Endodermal cell (in vitro differentiated cells): ENCODE measurements around the gene GRP. TPM values are rescaled to one million over a fixed set of nuclear protein-coding genes. Genes with fewer than 3 reads are reported as not detected.
A peak's percentile ranks its signal among the peaks of the same experiment; 100 is the strongest.

Experiments used
- DNase-seq: peaks from one replicate; pipeline ENCODE4 v3.0.0-alpha.2; 2017
- H3K27ac ChIP-seq: 2 replicates; pipeline ENCODE4 v1.5.1; 2013; ENCODE audit warnings: mild to moderate bottlenecking, low read depth, low read length, moderate library complexity
- H3K27me3 ChIP-seq: 2 replicates; pipeline ENCODE4 v1.6.1; 2013; ENCODE audit warnings: mild to moderate bottlenecking, low read length, moderate library complexity; ENCODE audit not compliant: insufficient read depth, control insufficient read depth, poor library complexity, severe bottlenecking
- H3K36me3 ChIP-seq: 2 replicates; pipeline ENCODE4 v1.7.0; 2013; ENCODE audit warnings: mild to moderate bottlenecking, low read length, moderate library complexity; ENCODE audit not compliant: control insufficient read depth, insufficient read depth
- H3K4me1 ChIP-seq: one replicate; pipeline ENCODE4 v1.7.0; 2013; ENCODE audit warnings: low read length; ENCODE audit not compliant: control insufficient read depth, insufficient read depth
- H3K4me3 ChIP-seq: 2 replicates; pipeline ENCODE4 v1.5.1; 2013; ENCODE audit warnings: mild to moderate bottlenecking, low read length, moderate library complexity
- H3K9ac ChIP-seq: 2 replicates; pipeline ENCODE4 v1.6.1; 2013; ENCODE audit warnings: mild to moderate bottlenecking, low read length, moderate library complexity; ENCODE audit not compliant: poor library complexity, severe bottlenecking; ENCODE audit errors: extremely low read depth
- H3K9me3 ChIP-seq: 2 replicates; pipeline ENCODE4 v1.6.1; 2013; ENCODE audit warnings: mild to moderate bottlenecking, low read length, moderate library complexity; ENCODE audit not compliant: control insufficient read depth
- H3K27ac Mint-ChIP-seq: 2 replicates; pipeline ENCODE4 v1.8.0; 2020; ENCODE audit warnings: mixed read lengths
- H3K27me3 Mint-ChIP-seq: 2 replicates; pipeline ENCODE4 v1.8.0; 2021; ENCODE audit warnings: mild to moderate bottlenecking, mixed read lengths; ENCODE audit not compliant: insufficient read depth
- H3K36me3 Mint-ChIP-seq: 2 replicates; pipeline ENCODE4 v1.8.0; 2020; ENCODE audit warnings: low read depth, mixed read lengths
- H3K4me1 Mint-ChIP-seq: 2 replicates; pipeline ENCODE4 v1.8.0; 2020; ENCODE audit warnings: mixed read lengths
- H3K4me3 Mint-ChIP-seq: 2 replicates; pipeline ENCODE4 v1.8.0; 2020; ENCODE audit warnings: mild to moderate bottlenecking, moderate library complexity, mixed read lengths
- H3K9me3 Mint-ChIP-seq: 2 replicates; pipeline ENCODE4 v1.8.0; 2020; ENCODE audit warnings: mild to moderate bottlenecking, mixed read lengths
- CTCF ChIP-seq: fragments of 200-600 bp; sonication (generic); conservative IDR thresholded peaks from 2 replicates; pipeline ENCODE4 v1.5.0; 2021; ENCODE audit warnings: antibody characterized with exemption, mild to moderate bottlenecking
- WGBS, 2 experiments: methylation state at CpG; one replicate each; pipeline versions ENCODE4 v1.1.5 to v1.1.7; 2013; ENCODE audit warnings: missing lambda C conversion rate in 2 of 2, mixed read lengths in 1 of 2; ENCODE audit not compliant: insufficient coverage in 1 of 2, insufficient read length in 1 of 2; 5-methylcytosine and 5-hydroxymethylcytosine counted together
- total RNA-seq, 2 donors: library from RNA; stranded (reverse); fragmentation: NEBNext Ultra II Directional in 1 of 2; extraction: Animal tissue kit (Norgen Biotek cat#: 25700) in 1 of 2; gene quantifications; 2 replicates in 1 of 2; 3 replicates in 1 of 2; pipeline ENCODE4 v1.2.1, GENCODE V29; 2021

The GRP gene
- total RNA-seq, 2 donors from 2014 or later: 4.4 to 6.5 TPM

- Mint-ChIP-seq H3K27me3 (peaks cover 7% of the 10 kb centered on the region), H3K27ac (no peak overlapping the region), H3K9me3 (peaks cover 6% of the 10 kb centered on the region), H3K36me3 (no peaks in the 10 kb centered on the region), H3K4me1 (peaks cover 17% of the 10 kb centered on the region), H3K4me3 (no peak overlapping the region)
- H3K4me1 ChIP-seq: peaks cover 8% of the 10 kb centered on the region
- H3K36me3 ChIP-seq: no peaks in the 10 kb centered on the region
- DNase-seq: no peak
- H3K27ac ChIP-seq: no peak overlapping the region
- 81 to 91% methylated on average over 2 of the region's 2 CpGs for WGBS, 2 experiments
- no peak overlapping the region for H3K4me3 ChIP-seq
- H3K27me3 ChIP-seq: no peaks in the 10 kb centered on the region
- TF ChIP-seq CTCF: no peak
- peaks cover 11% of the 10 kb centered on the region for H3K9me3 ChIP-seq
- no peak overlapping the region for H3K9ac ChIP-seq
Observed at GRCh38 chr18:59197636-59198035, 22.3 kb upstream of the GRP start.

- Mint-ChIP-seq H3K27me3 (peaks cover 7% of the 10 kb centered on the region), H3K27ac (no peak overlapping the region), H3K36me3 (no peaks in the 10 kb centered on the region), H3K4me3 (no peak overlapping the region), H3K9me3 (peaks cover 7% of the 10 kb centered on the region), H3K4me1 (peaks cover 17% of the 10 kb centered on the region)
- Histone ChIP-seq H3K36me3 (no peaks in the 10 kb centered on the region), H3K27me3 (no peaks in the 10 kb centered on the region), H3K27ac (no peak overlapping the region), H3K9ac (no peak overlapping the region), H3K4me3 (no peak overlapping the region), H3K9me3 (peaks cover 17% of the 10 kb centered on the region), H3K4me1 (peaks cover 8% of the 10 kb centered on the region)
- 83 to 90% methylated on average over 1 to 5 of the region's 6 CpGs for WGBS, 2 experiments
- no peak for TF ChIP-seq CTCF
- no peak for DNase-seq
Observed at GRCh38 chr18:59198215-59198614, 21.7 kb upstream of the GRP start.

DNA sequence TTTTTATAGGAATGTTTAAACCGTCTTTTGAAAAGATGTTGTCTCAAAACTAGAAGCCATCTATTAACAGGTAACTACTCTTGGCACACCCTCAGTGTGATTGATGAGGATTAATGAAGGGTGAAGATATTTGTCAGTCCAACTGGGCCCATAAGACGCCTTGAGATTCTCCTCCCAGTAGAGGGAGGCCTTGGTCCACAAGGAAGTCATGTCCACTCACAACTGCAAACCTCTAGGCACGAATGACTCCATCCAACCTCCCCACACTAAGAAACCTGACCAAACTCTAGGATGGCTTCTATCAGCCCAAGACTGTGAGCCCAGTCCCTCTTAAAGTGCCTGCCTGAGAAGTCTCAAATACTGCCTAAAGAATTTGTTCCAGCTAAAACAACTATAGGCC, 19.2 kb upstream of the GRP start:
- peak; percentile 68 for TF ChIP-seq CTCF

More for the DNA sequence above, 19.2 kb upstream of the GRP start:
- Histone ChIP-seq H3K27me3 (no peaks in the 10 kb centered on the region), H3K9me3 (peaks cover 17% of the 10 kb centered on the region), H3K4me3 (no peak overlapping the region), H3K36me3 (no peaks in the 10 kb centered on the region), H3K4me1 (peaks cover 8% of the 10 kb centered on the region), H3K27ac (no peak overlapping the region), H3K9ac (no peak overlapping the region)
- Mint-ChIP-seq H3K4me1 (peaks cover 17% of the 10 kb centered on the region), H3K27me3 (peaks cover 3% of the 10 kb centered on the region), H3K9me3 (peaks cover 7% of the 10 kb centered on the region), H3K4me3 (no peak overlapping the region), H3K36me3 (no peaks in the 10 kb centered on the region), H3K27ac (no peak overlapping the region)
- peak; percentile 55 for DNase-seq
- WGBS, 2 experiments: 68% methylated on average over 2 of the region's 3 CpGs; no CpG with 5 or more reads in 1 of the 2 experiments
